ENCODE data around the gene NLRC3.

Gene NLRC3

GRCh38 chr16:3564889-3565141 is 12.4 kb downstream of the NLRC3 start:
- Histone ChIP-seq H2AFZ (ENCODE audit: low read length, unreplicated experiment) (no peak overlapping the region), H3K4me1 (ENCODE audit: control insufficient read depth, insufficient read depth, low read length, unreplicated experiment) (no peaks in the 10 kb centered on the region), H3K27ac (ENCODE audit: low read depth, low read length) (no peak overlapping the region), H3K79me2 (ENCODE audit: control insufficient read depth, insufficient read depth, low read length, unreplicated experiment) (no peaks in the 10 kb centered on the region), H3K4me3 (ENCODE audit: low read depth, low read length) (no peak overlapping the region), H3K27me3 (ENCODE audit: insufficient read depth, low read length) (no peaks in the 10 kb centered on the region), H3K36me3 (ENCODE audit: insufficient read depth, low read length) (no peaks in the 10 kb centered on the region)

DNA sequence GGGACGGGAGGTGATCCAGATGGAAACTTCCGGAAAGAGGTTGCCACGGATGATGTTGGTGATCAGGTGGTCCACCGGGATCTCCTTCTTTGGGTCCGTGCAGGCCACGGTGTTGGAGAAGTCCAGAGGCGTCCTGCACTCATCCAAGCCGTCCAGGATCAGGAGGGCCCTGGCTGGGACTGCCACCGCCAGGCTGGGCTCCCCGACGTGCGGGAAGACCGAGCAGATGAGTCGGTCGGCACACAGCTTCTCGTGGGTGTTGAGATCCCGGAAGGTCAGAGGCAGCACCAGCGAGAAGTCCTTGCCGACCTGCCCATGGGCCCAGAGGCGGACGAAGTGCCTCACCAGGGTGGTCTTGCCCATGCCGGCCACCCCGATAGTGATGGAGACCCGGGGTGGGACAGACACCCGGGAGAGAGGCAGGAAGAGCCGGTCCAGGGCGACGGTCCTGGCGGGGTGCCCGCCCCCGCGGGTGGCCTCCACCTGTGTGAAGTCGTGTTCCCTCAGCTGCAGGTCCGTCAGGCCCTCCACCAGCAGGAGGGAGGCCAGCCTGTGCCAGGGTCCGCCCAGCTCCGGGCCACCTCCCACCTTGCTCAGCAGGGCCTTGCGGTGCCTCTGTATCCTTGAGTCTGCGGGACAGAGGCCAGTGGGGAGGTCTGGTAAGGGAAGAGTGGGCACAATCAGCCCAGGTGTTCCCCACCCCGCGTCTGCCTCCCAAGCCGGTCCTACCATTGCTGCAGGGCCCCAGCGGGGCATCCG is 12.9 kb downstream of the NLRC3 start:
- H3K4me1 ChIP-seq (ENCODE audit: control insufficient read depth, insufficient read depth, low read length, unreplicated experiment) = no peaks in the 10 kb centered on the region
- no peak overlapping the region for H3K27ac ChIP-seq (ENCODE audit: low read depth, low read length)
- no peaks in the 10 kb centered on the region for H3K27me3 ChIP-seq (ENCODE audit: insufficient read depth, low read length)
- H2AFZ ChIP-seq (ENCODE audit: low read length, unreplicated experiment) = no peak overlapping the region
- H3K79me2 ChIP-seq (ENCODE audit: control insufficient read depth, insufficient read depth, low read length, unreplicated experiment) = no peaks in the 10 kb centered on the region
- no peak overlapping the region for H3K4me3 ChIP-seq (ENCODE audit: low read depth, low read length)
- no peaks in the 10 kb centered on the region for H3K36me3 ChIP-seq (ENCODE audit: insufficient read depth, low read length)

DNA sequence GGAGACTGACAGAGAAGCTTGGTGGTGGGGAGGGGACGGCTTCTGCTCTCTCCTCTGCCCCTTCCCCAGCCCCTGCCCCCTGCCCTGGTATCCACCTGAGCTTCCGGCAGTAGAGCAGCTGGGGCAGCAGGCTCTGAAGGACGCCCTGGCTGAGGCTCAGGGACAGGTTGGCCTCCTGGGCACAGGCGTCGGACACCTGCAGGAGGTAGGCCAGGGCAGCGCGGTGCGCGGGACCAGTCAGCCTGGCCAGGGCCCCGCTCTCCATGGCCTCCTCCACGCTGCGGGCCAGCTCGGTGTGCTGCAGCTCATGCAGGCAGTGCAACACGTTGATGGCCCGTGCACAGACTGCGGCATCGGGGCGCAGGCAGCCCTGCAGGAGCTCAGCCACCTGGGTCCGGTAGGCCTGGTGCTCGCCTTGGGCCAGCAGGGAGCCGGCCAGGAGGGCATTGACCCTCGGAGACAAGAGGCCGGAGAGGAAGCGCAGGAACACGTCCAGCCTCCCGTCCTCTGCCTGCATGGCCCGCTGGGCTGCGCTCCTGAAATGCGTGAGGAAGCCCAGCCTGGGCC is 14.2 kb downstream of the NLRC3 start:
- Histone ChIP-seq H3K27me3 (ENCODE audit: insufficient read depth, low read length) (no peaks in the 10 kb centered on the region), H3K36me3 (ENCODE audit: insufficient read depth, low read length) (no peaks in the 10 kb centered on the region), H3K79me2 (ENCODE audit: control insufficient read depth, insufficient read depth, low read length, unreplicated experiment) (no peaks in the 10 kb centered on the region), H3K27ac (ENCODE audit: low read depth, low read length) (no peak overlapping the region), H3K4me3 (ENCODE audit: low read depth, low read length) (no peak overlapping the region), H2AFZ (ENCODE audit: low read length, unreplicated experiment) (no peak overlapping the region), H3K4me1 (ENCODE audit: control insufficient read depth, insufficient read depth, low read length, unreplicated experiment) (no peaks in the 10 kb centered on the region)

DNA sequence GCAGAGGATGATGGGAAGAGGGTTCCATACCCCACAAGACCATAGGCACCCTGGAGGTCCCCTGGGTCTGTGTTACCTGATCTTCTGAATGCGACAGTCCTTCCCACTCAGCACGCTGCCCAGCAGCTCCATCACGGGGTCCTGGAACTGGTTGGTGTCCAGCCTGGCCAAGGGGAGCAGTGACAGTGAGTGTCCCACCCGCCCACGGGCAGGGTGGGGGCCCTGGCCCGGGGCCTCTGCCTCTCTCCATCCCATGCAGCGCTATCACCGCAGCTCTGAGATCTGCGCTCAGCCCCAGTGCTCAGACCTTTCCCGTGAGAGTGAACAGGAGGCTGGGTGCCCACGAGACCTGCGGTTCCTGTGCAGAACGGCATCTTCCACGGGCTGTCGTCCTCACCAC is 15.6 kb downstream of the NLRC3 start:
- Histone ChIP-seq H3K27ac (ENCODE audit: low read depth, low read length) (no peak overlapping the region), H3K4me3 (ENCODE audit: low read depth, low read length) (no peak overlapping the region), H3K4me1 (ENCODE audit: control insufficient read depth, insufficient read depth, low read length, unreplicated experiment) (no peaks in the 10 kb centered on the region), H3K79me2 (ENCODE audit: control insufficient read depth, insufficient read depth, low read length, unreplicated experiment) (no peaks in the 10 kb centered on the region), H3K36me3 (ENCODE audit: insufficient read depth, low read length) (no peaks in the 10 kb centered on the region), H3K27me3 (ENCODE audit: insufficient read depth, low read length) (no peaks in the 10 kb centered on the region; the same call in 1 of the 2 replicates), H2AFZ (ENCODE audit: low read length, unreplicated experiment) (no peak overlapping the region)

DNA sequence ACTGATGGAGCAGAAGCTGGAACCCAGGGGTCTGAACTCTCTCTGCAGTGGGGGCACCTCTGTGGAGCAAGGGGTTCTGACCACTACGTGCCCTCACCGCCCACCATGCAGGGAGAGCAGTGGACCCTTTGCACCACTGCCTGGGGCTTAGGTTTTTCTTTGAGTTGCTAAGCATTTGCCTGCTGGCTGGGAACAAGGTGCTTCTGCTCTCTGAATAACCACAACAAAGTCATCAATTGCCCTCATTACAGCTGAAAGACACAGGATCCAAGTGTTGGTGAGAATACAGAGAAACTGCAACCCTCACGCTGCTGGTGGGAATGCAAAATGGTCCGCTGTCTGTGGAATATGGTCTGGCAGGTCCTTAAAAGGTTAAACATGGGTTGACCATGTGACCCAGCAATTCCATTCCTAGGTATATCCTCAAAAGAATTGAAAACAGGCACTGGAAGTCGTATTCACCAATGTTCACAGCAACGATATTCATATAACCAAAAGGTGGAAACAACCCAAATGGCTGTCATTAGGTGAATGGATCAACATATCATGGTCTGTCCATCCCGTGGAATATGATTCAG is 22.8 kb downstream of the NLRC3 start:
- Histone ChIP-seq H2AFZ (ENCODE audit: low read length, unreplicated experiment) (no peak overlapping the region), H3K4me3 (ENCODE audit: low read depth, low read length) (no peak overlapping the region), H3K36me3 (ENCODE audit: insufficient read depth, low read length) (no peaks in the 10 kb centered on the region), H3K27ac (ENCODE audit: low read depth, low read length) (no peak overlapping the region), H3K79me2 (ENCODE audit: control insufficient read depth, insufficient read depth, low read length, unreplicated experiment) (no peaks in the 10 kb centered on the region), H3K27me3 (ENCODE audit: insufficient read depth, low read length) (peaks cover 13% of the 10 kb centered on the region; the same call in 1 of the 2 replicates), H3K4me1 (ENCODE audit: control insufficient read depth, insufficient read depth, low read length, unreplicated experiment) (no peaks in the 10 kb centered on the region)

- Histone ChIP-seq H3K79me2 (ENCODE audit: control insufficient read depth, insufficient read depth, low read length, unreplicated experiment) (no peaks in the 10 kb centered on the region), H2AFZ (ENCODE audit: low read length, unreplicated experiment) (no peak overlapping the region), H3K36me3 (ENCODE audit: insufficient read depth, low read length) (no peaks in the 10 kb centered on the region), H3K4me3 (ENCODE audit: low read depth, low read length) (no peak overlapping the region), H3K4me1 (ENCODE audit: control insufficient read depth, insufficient read depth, low read length, unreplicated experiment) (no peaks in the 10 kb centered on the region), H3K27me3 (ENCODE audit: insufficient read depth, low read length) (peaks cover 17% of the 10 kb centered on the region; the same call in 1 of the 2 replicates), H3K27ac (ENCODE audit: low read depth, low read length) (no peak overlapping the region)
These were observed 23.9 kb downstream of the NLRC3 start for GRCh38 chr16:3553138-3553923.

DNA sequence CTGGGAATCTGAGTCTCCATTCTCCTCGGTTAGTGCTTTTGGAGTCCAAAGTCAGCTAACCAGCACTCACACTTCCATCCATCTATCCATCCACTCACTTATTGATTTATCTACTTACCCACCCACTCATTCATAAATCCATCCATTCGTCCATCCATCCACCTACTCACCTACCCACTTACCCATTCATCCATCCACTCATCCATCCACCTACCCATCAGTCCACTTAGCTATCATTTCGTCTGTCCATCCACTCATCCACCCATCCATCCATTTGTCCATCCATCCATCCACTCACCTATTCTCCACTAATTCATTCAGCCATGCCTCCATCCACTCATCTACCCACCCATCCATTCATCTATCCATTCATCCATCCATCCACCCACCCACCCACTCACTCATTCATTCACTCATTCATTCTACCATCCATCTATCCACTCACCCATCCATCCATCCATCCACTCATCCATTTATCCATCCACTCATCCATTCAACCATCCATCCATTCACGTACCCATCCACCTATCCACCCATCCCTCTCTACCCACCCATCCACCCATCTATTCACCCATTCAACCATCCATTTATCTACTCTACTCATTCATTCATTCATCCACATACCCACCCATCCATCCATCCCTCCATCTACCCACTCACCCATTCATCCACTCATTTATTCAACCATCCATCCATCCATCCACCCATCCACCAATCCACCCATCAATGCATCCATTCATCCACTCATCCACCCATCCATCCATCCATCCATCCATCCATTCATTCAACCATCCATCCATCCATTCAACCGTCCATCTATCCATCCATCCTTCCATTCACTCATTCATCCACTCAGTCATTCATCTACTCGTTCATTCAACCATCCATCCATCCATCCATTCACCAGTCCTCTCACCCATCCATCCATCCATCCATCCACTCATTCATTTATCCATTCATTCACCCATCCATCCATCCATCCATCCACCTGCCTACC is 26.1 kb downstream of the NLRC3 start:
- Histone ChIP-seq H3K4me3 (ENCODE audit: low read depth, low read length) (no peak overlapping the region), H3K4me1 (ENCODE audit: control insufficient read depth, insufficient read depth, low read length, unreplicated experiment) (no peaks in the 10 kb centered on the region), H3K27ac (ENCODE audit: low read depth, low read length) (no peak overlapping the region), H2AFZ (ENCODE audit: low read length, unreplicated experiment) (no peak overlapping the region), H3K79me2 (ENCODE audit: control insufficient read depth, insufficient read depth, low read length, unreplicated experiment) (no peaks in the 10 kb centered on the region), H3K27me3 (ENCODE audit: insufficient read depth, low read length) (peaks cover 17% of the 10 kb centered on the region; the same call in 1 of the 2 replicates), H3K36me3 (ENCODE audit: insufficient read depth, low read length) (no peaks in the 10 kb centered on the region)

- H2AFZ ChIP-seq (ENCODE audit: low read length, unreplicated experiment) = no peak overlapping the region
- no peak overlapping the region for H3K4me3 ChIP-seq (ENCODE audit: low read depth, low read length)
- no peaks in the 10 kb centered on the region for H3K36me3 ChIP-seq (ENCODE audit: insufficient read depth, low read length)
- no peaks in the 10 kb centered on the region for H3K4me1 ChIP-seq (ENCODE audit: control insufficient read depth, insufficient read depth, low read length, unreplicated experiment)
- peaks cover 17% of the 10 kb centered on the region; the same call in 1 of the 2 replicates for H3K27me3 ChIP-seq (ENCODE audit: insufficient read depth, low read length)
- no peak overlapping the region for H3K27ac ChIP-seq (ENCODE audit: low read depth, low read length)
- H3K79me2 ChIP-seq (ENCODE audit: control insufficient read depth, insufficient read depth, low read length, unreplicated experiment) = no peaks in the 10 kb centered on the region
These were observed 27.3 kb downstream of the NLRC3 start for GRCh38 chr16:3549906-3550305.

DNA sequence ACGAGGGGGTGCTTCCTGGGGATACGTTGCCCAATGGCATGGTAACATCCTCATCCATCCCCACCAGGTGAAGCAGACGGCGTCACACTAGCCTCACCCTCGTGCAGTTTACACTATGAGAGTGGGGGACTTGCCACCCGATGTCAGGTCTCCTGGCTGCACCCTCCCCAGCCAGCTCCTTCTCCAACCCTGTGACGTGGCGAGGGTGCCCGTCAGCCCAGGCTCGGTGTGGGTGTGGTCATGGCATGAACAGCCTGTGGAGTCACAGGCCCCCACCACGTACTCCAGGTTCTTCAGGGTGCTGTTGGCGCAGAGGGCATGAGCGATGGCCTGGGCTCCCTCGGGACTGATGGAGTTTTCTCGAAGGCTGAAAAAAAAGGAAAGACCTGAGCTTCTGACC is 28.3 kb downstream of the NLRC3 start:
- no peak overlapping the region for H3K27ac ChIP-seq (ENCODE audit: low read depth, low read length)
- no peaks in the 10 kb centered on the region for H3K4me1 ChIP-seq (ENCODE audit: control insufficient read depth, insufficient read depth, low read length, unreplicated experiment)
- H3K36me3 ChIP-seq (ENCODE audit: insufficient read depth, low read length) = no peaks in the 10 kb centered on the region
- H3K27me3 ChIP-seq (ENCODE audit: insufficient read depth, low read length) = peaks cover 17% of the 10 kb centered on the region; the same call in 1 of the 2 replicates
- no peaks in the 10 kb centered on the region for H3K79me2 ChIP-seq (ENCODE audit: control insufficient read depth, insufficient read depth, low read length, unreplicated experiment)
- no peak overlapping the region for H3K4me3 ChIP-seq (ENCODE audit: low read depth, low read length)
- H2AFZ ChIP-seq (ENCODE audit: low read length, unreplicated experiment) = no peak overlapping the region

GRCh38 chr16:3548445-3548844 is 28.8 kb downstream of the NLRC3 start:
- Histone ChIP-seq H3K4me1 (ENCODE audit: control insufficient read depth, insufficient read depth, low read length, unreplicated experiment) (no peaks in the 10 kb centered on the region), H3K36me3 (ENCODE audit: insufficient read depth, low read length) (no peaks in the 10 kb centered on the region), H3K4me3 (ENCODE audit: low read depth, low read length) (no peak overlapping the region), H3K27ac (ENCODE audit: low read depth, low read length) (no peak overlapping the region), H2AFZ (ENCODE audit: low read length, unreplicated experiment) (no peak overlapping the region), H3K27me3 (ENCODE audit: insufficient read depth, low read length) (peaks cover 17% of the 10 kb centered on the region; the same call in 1 of the 2 replicates), H3K79me2 (ENCODE audit: control insufficient read depth, insufficient read depth, low read length, unreplicated experiment) (no peaks in the 10 kb centered on the region)
